Activated naive CD4-positive, alpha-beta T cell treated with anti-CD3 and anti-CD28 coated beads, Interleukin-2, amount 10 ng/mL, durations not matched to agents 7 days and 5 days (primary cell): Measurements from ENCODE around the gene SNCAIP.
"Not testable (repeated sequence)": the region's sequence is repeated elsewhere in the genome, so short reads cannot be mapped to it uniquely, and the experiment has no call there.

Source experiments
- CTCF ChIA-PET: fragments of 350-600 bp; sonication (Branson Sonifier 250); formaldehyde crosslinking; loops from one replicate; lab custom pipeline; 2021; ENCODE audit warnings: antibody characterized with exemption; lab: Charles Lee
- DNase-seq: peaks from one replicate; pipeline ENCODE4 v3.0.0-alpha.2; 2020
- H3K27ac Mint-ChIP-seq: one replicate; pipeline ENCODE4 v1.8.0; 2021; ENCODE audit warnings: mild to moderate bottlenecking, moderate library complexity, mixed read lengths
- H3K27me3 Mint-ChIP-seq: one replicate; pipeline ENCODE4 v1.8.0; 2021; ENCODE audit warnings: mild to moderate bottlenecking, mixed read lengths
- H3K36me3 Mint-ChIP-seq: one replicate; pipeline ENCODE4 v1.8.0; 2021; ENCODE audit warnings: mixed read lengths
- H3K4me1 Mint-ChIP-seq: one replicate; pipeline ENCODE4 v1.8.0; 2021; ENCODE audit warnings: mixed read lengths
- H3K4me3 Mint-ChIP-seq: one replicate; pipeline ENCODE4 v1.8.0; 2021; ENCODE audit warnings: mild to moderate bottlenecking, moderate library complexity, mixed read lengths
- H3K9me3 Mint-ChIP-seq: one replicate; pipeline ENCODE4 v1.8.0; 2021; ENCODE audit warnings: mixed read lengths

Gene SNCAIP

GRCh38 chr5:122473138-122473843 lies 161.3 kb downstream of the SNCAIP start:
- CTCF ChIA-PET, result no interaction called here
- Mint-ChIP-seq H3K27ac (no peak overlapping the region), H3K4me3 (no peak overlapping the region), H3K9me3 (no peaks in the 10 kb centered on the region), H3K27me3 (no peaks in the 10 kb centered on the region), H3K4me1 (no peaks in the 10 kb centered on the region), H3K36me3 (no peaks in the 10 kb centered on the region)
- no peak for DNase-seq

GRCh38 chr5:122473941-122474340 lies 161.9 kb downstream of the SNCAIP start:
- CTCF ChIA-PET, result no interaction called here
- H3K9me3 Mint-ChIP-seq, result no peaks in the 10 kb centered on the region
- H3K4me3 Mint-ChIP-seq, result no peak overlapping the region
- no peak for DNase-seq
- no peaks in the 10 kb centered on the region for H3K36me3 Mint-ChIP-seq
- no peak overlapping the region for H3K27ac Mint-ChIP-seq
- H3K27me3 Mint-ChIP-seq, result no peaks in the 10 kb centered on the region
- no peaks in the 10 kb centered on the region for H3K4me1 Mint-ChIP-seq

DNA sequence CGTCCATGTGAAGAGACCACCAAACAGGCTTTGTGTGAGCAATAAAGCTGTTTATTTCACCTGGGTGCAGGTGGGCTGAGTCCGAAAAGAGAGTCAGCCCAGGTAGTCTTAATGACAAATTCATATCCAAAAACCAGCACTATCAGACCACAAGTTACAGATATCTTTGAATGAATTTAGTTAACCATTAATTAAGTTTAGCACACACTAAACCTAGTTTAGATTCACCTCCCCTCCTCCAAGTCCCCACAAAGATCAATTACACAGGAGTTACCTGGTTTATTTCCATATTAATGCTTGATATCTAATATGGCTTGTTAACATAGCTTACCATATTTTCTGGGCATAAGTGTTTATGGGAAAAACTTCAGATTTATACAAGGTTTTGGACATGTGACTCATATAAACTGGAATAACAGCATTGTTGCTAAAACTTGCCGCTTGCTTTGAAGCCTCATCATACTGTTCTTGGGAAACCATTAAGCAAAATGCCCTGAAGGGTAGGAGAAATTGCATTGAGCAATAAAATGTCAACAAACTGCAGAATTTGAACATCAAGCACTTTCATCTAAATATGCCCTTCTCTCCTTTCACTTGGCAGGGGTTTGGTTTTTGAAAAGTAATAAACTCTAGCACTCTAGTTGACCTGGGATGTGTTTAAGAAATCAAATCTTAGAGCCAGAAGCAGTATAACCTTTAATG lies 166.9 kb downstream of the SNCAIP start:
- Mint-ChIP-seq H3K4me1 (no peaks in the 10 kb centered on the region), H3K27ac (no peak overlapping the region), H3K27me3 (no peaks in the 10 kb centered on the region), H3K36me3 (no peaks in the 10 kb centered on the region), H3K4me3 (no peak overlapping the region), H3K9me3 (no peaks in the 10 kb centered on the region)
- no peak for DNase-seq
- CTCF ChIA-PET, result no interaction called here

GRCh38 chr5:122480146-122480545 lies 168.1 kb downstream of the SNCAIP start:
- DNase-seq, result no peak
- no peaks in the 10 kb centered on the region for H3K9me3 Mint-ChIP-seq
- CTCF ChIA-PET, result no interaction called here
- H3K27me3 Mint-ChIP-seq, result no peaks in the 10 kb centered on the region
- no peaks in the 10 kb centered on the region for H3K4me1 Mint-ChIP-seq
- H3K36me3 Mint-ChIP-seq, result no peaks in the 10 kb centered on the region
- H3K4me3 Mint-ChIP-seq, result no peak overlapping the region
- H3K27ac Mint-ChIP-seq, result no peak overlapping the region

- CTCF ChIA-PET, result no interaction called here
- DNase-seq, result no peak
- Mint-ChIP-seq H3K27ac (no peak overlapping the region), H3K4me1 (no peaks in the 10 kb centered on the region), H3K4me3 (no peak overlapping the region), H3K27me3 (no peaks in the 10 kb centered on the region), H3K36me3 (no peaks in the 10 kb centered on the region), H3K9me3 (no peaks in the 10 kb centered on the region)
These were observed 172.1 kb downstream of the SNCAIP start for GRCh38 chr5:122484103-122484502.

DNA sequence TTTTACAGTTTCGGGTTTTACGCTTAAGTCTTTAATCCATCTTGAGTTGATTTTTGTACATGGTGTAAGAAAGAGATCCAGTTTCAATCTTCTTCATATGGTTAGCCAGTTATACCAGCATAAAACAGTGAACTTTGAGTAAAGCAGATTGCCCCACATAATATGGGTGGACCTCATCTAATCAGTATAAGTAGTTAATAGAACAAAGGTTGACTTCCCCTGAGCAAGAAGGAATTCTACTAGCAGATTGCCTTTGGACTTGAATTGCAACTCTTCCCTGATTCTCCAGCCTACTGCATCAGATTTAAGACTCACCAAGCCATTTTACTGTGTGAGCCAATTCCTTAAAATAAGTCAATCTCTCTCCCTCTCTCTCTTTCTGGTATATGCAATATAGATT lies 173.2 kb downstream of the SNCAIP start:
- CTCF ChIA-PET, result no interaction called here
- DNase-seq, result no peak
- H3K36me3 Mint-ChIP-seq, result no peaks in the 10 kb centered on the region
- no peaks in the 10 kb centered on the region for H3K27me3 Mint-ChIP-seq
- H3K4me1 Mint-ChIP-seq, result no peaks in the 10 kb centered on the region
- H3K27ac Mint-ChIP-seq, result no peak overlapping the region
- no peak overlapping the region for H3K4me3 Mint-ChIP-seq
- H3K9me3 Mint-ChIP-seq, result no peaks in the 10 kb centered on the region

DNA sequence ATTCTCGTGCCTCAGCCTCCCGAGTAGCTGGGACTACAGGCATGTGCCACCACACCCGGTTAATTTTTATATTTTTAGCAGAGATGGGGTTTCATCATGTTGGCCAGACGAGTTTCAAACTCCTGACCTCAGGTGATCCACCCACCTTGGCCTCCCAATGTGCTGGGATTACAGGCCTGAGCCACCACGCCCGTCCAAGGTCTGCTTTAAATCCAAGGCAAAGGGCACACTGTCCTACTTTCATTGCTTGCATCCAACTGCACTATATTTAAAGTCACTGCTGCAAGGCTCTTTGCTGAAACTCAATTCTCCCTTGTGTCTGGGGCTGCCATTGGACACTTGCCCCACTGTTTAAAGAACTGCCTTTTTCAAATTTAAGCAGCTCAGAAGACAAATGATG lies 174.6 kb downstream of the SNCAIP start:
- H3K27me3 Mint-ChIP-seq, DNase-seq, H3K36me3 Mint-ChIP-seq, H3K27ac Mint-ChIP-seq, H3K9me3 Mint-ChIP-seq, H3K4me3 Mint-ChIP-seq, H3K4me1 Mint-ChIP-seq, CTCF ChIA-PET: not testable (repeated sequence)

DNA sequence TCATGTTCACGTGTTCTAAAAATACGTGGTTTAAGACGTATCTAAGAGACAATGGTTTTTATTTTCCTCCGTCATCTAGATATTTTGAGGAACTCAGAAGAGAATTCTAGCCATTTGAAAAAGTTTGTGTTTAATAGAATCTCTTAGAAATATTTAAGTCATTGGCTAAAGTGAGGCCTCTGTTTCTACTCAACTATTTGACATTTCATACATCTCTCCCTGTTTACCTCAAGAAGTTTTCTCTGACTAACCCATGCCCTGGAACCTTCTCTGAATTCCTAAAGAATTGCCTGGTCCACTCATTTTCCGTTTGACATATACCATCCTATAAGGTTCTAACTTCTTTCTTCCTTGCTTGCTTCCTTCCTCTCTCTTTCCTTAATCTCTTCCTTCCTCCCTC lies 178.7 kb downstream of the SNCAIP start:
- CTCF ChIA-PET, result no interaction called here
- no peak overlapping the region for H3K4me3 Mint-ChIP-seq
- no peaks in the 10 kb centered on the region for H3K9me3 Mint-ChIP-seq
- H3K36me3 Mint-ChIP-seq, result no peaks in the 10 kb centered on the region
- DNase-seq, result no peak
- H3K27ac Mint-ChIP-seq, result no peak overlapping the region
- H3K4me1 Mint-ChIP-seq, result no peaks in the 10 kb centered on the region
- no peaks in the 10 kb centered on the region for H3K27me3 Mint-ChIP-seq

GRCh38 chr5:122492675-122493074 lies 180.6 kb downstream of the SNCAIP start:
- Mint-ChIP-seq H3K9me3 (no peaks in the 10 kb centered on the region), H3K36me3 (no peaks in the 10 kb centered on the region), H3K4me3 (no peak overlapping the region), H3K27ac (no peak overlapping the region), H3K4me1 (no peaks in the 10 kb centered on the region), H3K27me3 (no peaks in the 10 kb centered on the region)
- DNase-seq, result no peak
- CTCF ChIA-PET, result no interaction called here

DNA sequence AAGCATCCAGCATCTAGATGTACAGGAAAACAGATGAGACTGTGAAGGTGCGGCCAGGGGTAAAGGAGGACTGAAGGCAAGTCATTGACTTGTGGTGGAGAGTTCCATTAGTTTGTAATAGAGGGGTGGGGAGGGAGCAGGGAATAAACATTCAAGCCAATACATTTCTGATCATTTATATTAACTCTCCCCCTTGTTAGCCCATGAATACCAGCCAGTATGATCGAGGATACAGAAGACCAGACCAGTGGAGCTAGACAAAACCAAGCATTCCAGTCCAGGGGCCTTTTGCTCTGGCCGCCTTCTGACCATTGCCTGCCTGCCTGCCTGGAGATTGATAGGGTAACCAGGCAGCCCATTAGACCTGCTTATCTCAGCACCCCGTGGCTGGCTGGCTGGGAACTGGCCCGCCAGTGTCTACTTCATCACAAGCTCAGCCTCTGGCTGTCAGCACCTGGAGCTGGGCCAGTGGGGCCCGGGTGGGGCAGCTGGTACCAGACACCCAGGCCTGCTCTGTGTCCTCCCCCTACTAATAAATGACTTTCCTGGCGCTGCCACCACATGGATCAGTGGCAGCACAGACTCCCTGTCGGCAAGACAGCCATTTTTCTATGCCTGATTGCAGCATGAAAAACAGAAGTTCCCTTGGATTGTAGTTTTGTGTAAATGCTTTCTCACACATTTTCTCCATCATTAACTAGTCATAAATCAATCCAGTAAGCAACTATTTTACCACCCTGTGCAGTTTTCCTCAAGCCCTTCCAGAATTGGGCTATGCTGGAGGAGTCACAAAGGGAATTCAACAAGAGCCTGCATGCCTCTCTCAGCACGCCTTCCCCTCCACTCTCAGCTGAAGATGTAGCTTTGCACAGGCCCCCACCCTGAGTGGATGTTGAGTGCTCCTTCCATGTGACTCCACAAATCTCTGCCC lies 181.3 kb downstream of the SNCAIP start:
- H3K9me3 Mint-ChIP-seq, result no peaks in the 10 kb centered on the region
- no peaks in the 10 kb centered on the region for H3K4me1 Mint-ChIP-seq
- CTCF ChIA-PET, result no interaction called here
- H3K27me3 Mint-ChIP-seq, result no peaks in the 10 kb centered on the region
- no peaks in the 10 kb centered on the region for H3K36me3 Mint-ChIP-seq
- no peak for DNase-seq
- no peak overlapping the region for H3K27ac Mint-ChIP-seq
- no peak overlapping the region for H3K4me3 Mint-ChIP-seq

- no peak for DNase-seq
- H3K36me3 Mint-ChIP-seq, result no peaks in the 10 kb centered on the region
These were observed 182.1 kb downstream of the SNCAIP start for GRCh38 chr5:122494109-122494508.

GRCh38 chr5:122498163-122498562 lies 186.1 kb downstream of the SNCAIP start:
- CTCF ChIA-PET, result no interaction called here
- Mint-ChIP-seq H3K27me3 (peaks cover 5% of the 10 kb centered on the region), H3K27ac (no peak overlapping the region), H3K36me3 (no peaks in the 10 kb centered on the region), H3K4me3 (no peak overlapping the region), H3K4me1 (no peaks in the 10 kb centered on the region), H3K9me3 (no peaks in the 10 kb centered on the region)
- DNase-seq, result no peak

More at GRCh38 chr5:122494109-122494508, 182.1 kb downstream of the SNCAIP start:
- H3K27me3 Mint-ChIP-seq, result no peaks in the 10 kb centered on the region
- H3K27ac Mint-ChIP-seq, result no peak overlapping the region
- H3K9me3 Mint-ChIP-seq, result no peaks in the 10 kb centered on the region
- H3K4me1 Mint-ChIP-seq, result no peaks in the 10 kb centered on the region
- CTCF ChIA-PET, result no interaction called here
- no peak overlapping the region for H3K4me3 Mint-ChIP-seq

- Mint-ChIP-seq H3K4me3 (no peak overlapping the region), H3K27me3 (peaks cover 5% of the 10 kb centered on the region), H3K36me3 (no peaks in the 10 kb centered on the region), H3K4me1 (no peaks in the 10 kb centered on the region), H3K9me3 (no peaks in the 10 kb centered on the region), H3K27ac (no peak overlapping the region)
- DNase-seq, result no peak
- CTCF ChIA-PET, result interaction anchor here (0.8 kb wide), 1 partner anchor 371 kb away, joined by 3 read pairs; no protein-coding TSS in a partner anchor
These were observed 187.5 kb downstream of the SNCAIP start for GRCh38 chr5:122499585-122499984.

GRCh38 chr5:122500245-122501088 lies 188.4 kb downstream of the SNCAIP start:
- Mint-ChIP-seq H3K4me3 (no peak overlapping the region), H3K4me1 (no peaks in the 10 kb centered on the region), H3K27me3 (peaks cover 5% of the 10 kb centered on the region), H3K9me3 (no peaks in the 10 kb centered on the region), H3K36me3 (no peaks in the 10 kb centered on the region), H3K27ac (no peak overlapping the region)
- no peak for DNase-seq
- CTCF ChIA-PET, result no interaction called here
